GM21576 (cell line): ENCODE results near the gene MAPK11.

Source experiments
- ATAC-seq: cut with Tn5 transposase; IDR thresholded peaks from one replicate; pipeline ENCODE4 v1.9.1; 2021; ENCODE audit warnings: mild to moderate bottlenecking, moderate library complexity; ENCODE audit not compliant: unreplicated experiment

MAPK11 gene

GRCh38 chr22:50269970-50270665, at the start of gene MAPK11:
TSS of gene MAPK11 (minus strand) at chr22:50270380. CDS start at chr22:50270292, 88 bp downstream.
- ATAC-seq: no peak

GRCh38 chr22:50319503-50319951, 49.3 kb upstream of the MAPK11 start:
- no peak for ATAC-seq

- ATAC-seq: no peak
These were observed 48.7 kb upstream of the MAPK11 start for GRCh38 chr22:50318698-50319411.

- no peak for ATAC-seq
These were observed 48.1 kb upstream of the MAPK11 start for GRCh38 chr22:50318356-50318697.

- no peak for ATAC-seq
These were observed 47.5 kb upstream of the MAPK11 start for GRCh38 chr22:50317674-50318073.

GRCh38 chr22:50317178-50317577, 47.0 kb upstream of the MAPK11 start:
- no peak for ATAC-seq

GRCh38 chr22:50316114-50317065, 46.2 kb upstream of the MAPK11 start:
- ATAC-seq: no peak

- no peak for ATAC-seq
These were observed 45.3 kb upstream of the MAPK11 start for GRCh38 chr22:50315289-50316113.

GRCh38 chr22:50314455-50315288, 44.5 kb upstream of the MAPK11 start:
- peak; percentile 71 for ATAC-seq

- ATAC-seq: no peak
These were observed 43.9 kb upstream of the MAPK11 start for GRCh38 chr22:50314081-50314454.

GRCh38 chr22:50313600-50313999, 43.4 kb upstream of the MAPK11 start:
- ATAC-seq: no peak

- no peak for ATAC-seq
These were observed 42.8 kb upstream of the MAPK11 start for GRCh38 chr22:50313021-50313420.

GRCh38 chr22:50312371-50312770, 42.2 kb upstream of the MAPK11 start:
- ATAC-seq: no peak

GRCh38 chr22:50311606-50312351, 41.6 kb upstream of the MAPK11 start:
- no peak for ATAC-seq

- ATAC-seq: no peak
These were observed 40.8 kb upstream of the MAPK11 start for GRCh38 chr22:50310949-50311444.

- ATAC-seq: no peak
These were observed 40.0 kb upstream of the MAPK11 start for GRCh38 chr22:50310031-50310722.

- no peak for ATAC-seq
These were observed 39.4 kb upstream of the MAPK11 start for GRCh38 chr22:50309601-50309991.

GRCh38 chr22:50308986-50309600, 38.9 kb upstream of the MAPK11 start:
- ATAC-seq: no peak
